A549 (cell line): ENCODE measurements around the gene TMEM116. TPM values are rescaled to one million over a fixed set of nuclear protein-coding genes. Genes with fewer than 3 reads are reported as not detected.
A peak's percentile ranks its signal among the peaks of the same experiment; 100 is the strongest.

Experiments
- BHLHE40 ChIP-seq: IDR thresholded peaks from 2 replicates; pipeline ENCODE4 v1.6.1; 2012; ENCODE audit warnings: low read depth, low read length, inconsistent platforms
- CBX8 ChIP-seq: fragments of 200-600 bp; sonication (generic); IDR thresholded peaks from 2 replicates; pipeline ENCODE4 v1.6.1; 2016
- EP300 ChIP-seq, 2 experiments: fragments of >200 bp; sonication (Bioruptor Twin); formaldehyde crosslinking; IDR thresholded peaks; 2 replicates in 1 of 2; 3 replicates in 1 of 2; pipeline ENCODE4 v1.6.1; 2016 to 2017
- FOSB ChIP-seq: fragments of 250-450 bp; sonication (Bioruptor Pico); IDR thresholded peaks from 2 replicates; pipeline ENCODE4 v1.5.0; 2020; ENCODE audit warnings: mild to moderate bottlenecking, moderate library complexity
- FOXS1 ChIP-seq: fragments of 250-450 bp; sonication (Bioruptor Pico); IDR thresholded peaks from 2 replicates; pipeline ENCODE4 v1.5.0; 2020; ENCODE audit warnings: mild to moderate bottlenecking, moderate library complexity
- GATA3 ChIP-seq: IDR thresholded peaks from 2 replicates; pipeline ENCODE4 v1.6.1; 2012; ENCODE audit warnings: borderline replicate concordance
- HDAC2 ChIP-seq: fragments of 200-600 bp; sonication (generic); IDR thresholded peaks from 2 replicates; pipeline ENCODE4 v1.6.1; 2016
- HOXA7 ChIP-seq: fragments of 250-450 bp; sonication (Bioruptor Pico); IDR thresholded peaks from 2 replicates; pipeline ENCODE4 v1.5.0; 2020; ENCODE audit warnings: mild to moderate bottlenecking, moderate library complexity
- HOXB13 ChIP-seq: fragments of 250-450 bp; sonication (Bioruptor Pico); IDR thresholded peaks from 2 replicates; pipeline ENCODE4 v1.5.0; 2020; ENCODE audit warnings: low read depth, mild to moderate bottlenecking, moderate library complexity
- HOXB5 ChIP-seq: fragments of 250-450 bp; sonication (Bioruptor Pico); IDR thresholded peaks from 2 replicates; pipeline ENCODE4 v1.5.0; 2020; ENCODE audit warnings: mild to moderate bottlenecking, moderate library complexity
- KDM1A ChIP-seq: fragments of 200-600 bp; sonication (generic); IDR thresholded peaks from 2 replicates; pipeline ENCODE4 v1.6.1; 2016; ENCODE audit warnings: low read depth, mild to moderate bottlenecking
- KDM5A ChIP-seq: fragments of 200-600 bp; sonication (generic); IDR thresholded peaks from 2 replicates; pipeline ENCODE4 v1.6.1; 2016; ENCODE audit warnings: antibody characterized with exemption, mild to moderate bottlenecking
- MYC ChIP-seq: IDR thresholded peaks from 2 replicates; pipeline ENCODE4 v1.6.1; 2012; ENCODE audit warnings: mild to moderate bottlenecking, inconsistent platforms, low read length, improper control_type of control experiment, borderline replicate concordance
- PHF8 ChIP-seq: fragments of 200-600 bp; sonication (generic); IDR thresholded peaks from 2 replicates; pipeline ENCODE4 v1.6.1; 2016; ENCODE audit warnings: low read depth, mild to moderate bottlenecking, antibody characterized with exemption, moderate library complexity, borderline replicate concordance
- POLR2A ChIP-seq: IDR thresholded peaks from 2 replicates; pipeline ENCODE4 v1.6.1; 2012; ENCODE audit warnings: mild to moderate bottlenecking, low read length
- RARB ChIP-seq: fragments of 250-450 bp; sonication (Bioruptor Pico); IDR thresholded peaks from 2 replicates; pipeline ENCODE4 v1.8.0; 2021; ENCODE audit warnings: mild to moderate bottlenecking, moderate library complexity
- RNF2 ChIP-seq: fragments of 200-600 bp; sonication (generic); IDR thresholded peaks from 2 replicates; pipeline ENCODE4 v1.6.1; 2016; ENCODE audit warnings: low read depth, mild to moderate bottlenecking, antibody characterized with exemption, moderate library complexity, borderline replicate concordance
- TFCP2L1 ChIP-seq: fragments of 250-450 bp; sonication (Bioruptor Pico); IDR thresholded peaks from 2 replicates; pipeline ENCODE4 v1.5.0; 2021; ENCODE audit warnings: mild to moderate bottlenecking
- ZNF302 ChIP-seq: fragments of 250-450 bp; sonication (Bioruptor Pico); IDR thresholded peaks from 2 replicates; pipeline ENCODE4 v1.9.0; 2021; ENCODE audit warnings: inconsistent platforms, mild to moderate bottlenecking, moderate library complexity
- ZSCAN20 ChIP-seq: fragments of 250-450 bp; sonication (Bioruptor Pico); IDR thresholded peaks from 2 replicates; pipeline ENCODE4 v1.8.0; 2022; ENCODE audit warnings: mild to moderate bottlenecking, moderate library complexity
- polyA plus RNA-seq, 4 experiments: library from polyadenylated mRNA; depleted of rRNA in 3 of 4; stranded (reverse); fragments of >200 nt; fragmentation: RNase III in 1 of 4; extraction: RNeasy Plus Mini Kit Qiagen cat#74134 plus additional on column Dnase treatment in 1 of 4; gene quantifications; 2 replicates in 3 of 4; 3 replicates in 1 of 4; pipeline ENCODE4 v1.2.3, GENCODE V29; 2011 to 2017
- TF ChIP-seq, protein P1 (sequence below): fragments of 200-600 bp; sonication (generic); IDR thresholded peaks from 2 replicates; pipeline ENCODE4 v1.6.1; 2016; ENCODE audit warnings: antibody characterized with exemption, mild to moderate bottlenecking, moderate library complexity
- TF ChIP-seq, protein P2 (sequence below): IDR thresholded peaks from 2 replicates; pipeline ENCODE4 v1.6.1; 2012; ENCODE audit warnings: low read depth, borderline replicate concordance
- TF ChIP-seq, protein P3 (sequence below): fragments of 450-650 bp; IDR thresholded peaks from 2 replicates; pipeline ENCODE4 v1.6.1; 2014; ENCODE audit warnings: antibody characterized with exemption
- TF ChIP-seq, protein P4 (sequence below): fragments of 250-450 bp; sonication (Bioruptor Pico); IDR thresholded peaks from 2 replicates; pipeline ENCODE4 v1.5.0; 2021; ENCODE audit warnings: mild to moderate bottlenecking, moderate library complexity, borderline replicate concordance
- TF ChIP-seq, protein P5 (sequence below): fragments of >200 bp; sonication (Bioruptor Twin); formaldehyde crosslinking; IDR thresholded peaks from 2 replicates; pipeline ENCODE4 v1.6.1; 2016

Gene TMEM116
- polyA plus RNA-seq, 2 of the 4 experiments (the other 2 are of a cell fraction): 11.0 to 22.4 TPM

DNA sequence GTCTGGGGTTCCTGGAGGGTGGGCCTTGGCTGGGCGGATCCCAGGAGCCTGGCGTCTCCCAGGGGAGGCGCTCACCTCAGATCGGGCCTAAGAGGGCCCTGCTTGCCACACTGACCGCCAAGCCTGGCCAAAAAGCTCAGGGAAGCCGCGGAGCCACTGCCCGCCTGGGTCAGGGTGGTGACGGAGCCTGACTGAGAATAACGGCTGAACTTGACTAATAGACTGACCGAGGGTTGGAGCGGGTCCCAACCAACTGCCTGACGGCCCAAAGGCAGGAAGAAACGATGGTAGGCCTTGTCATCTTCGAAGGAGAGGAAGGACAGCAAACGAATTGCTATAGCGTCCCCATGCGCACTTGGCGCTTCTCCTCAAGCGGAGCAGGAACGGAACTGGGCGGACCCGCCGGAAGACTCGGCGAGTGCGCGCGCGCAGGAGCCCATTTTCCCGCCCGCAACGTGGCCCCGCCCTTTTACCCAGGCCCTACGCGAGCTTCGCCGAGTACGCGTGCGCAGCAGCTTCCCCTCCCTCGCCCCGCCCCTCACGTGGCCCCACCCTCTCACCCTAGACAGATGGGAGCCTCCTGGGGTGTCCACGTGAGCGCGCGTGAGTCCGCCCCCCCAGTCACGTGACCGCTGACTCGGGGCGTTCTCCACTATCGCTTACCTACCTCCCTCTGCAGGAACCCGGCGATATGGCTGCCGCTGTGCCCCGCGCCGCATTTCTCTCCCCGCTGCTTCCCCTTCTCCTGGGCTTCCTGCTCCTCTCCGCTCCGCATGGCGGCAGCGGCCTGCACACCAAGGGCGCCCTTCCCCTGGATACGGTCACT is at the start of gene TMEM116, which contains the start of gene ERP29 (continued):
- TF ChIP-seq, protein P1, sequence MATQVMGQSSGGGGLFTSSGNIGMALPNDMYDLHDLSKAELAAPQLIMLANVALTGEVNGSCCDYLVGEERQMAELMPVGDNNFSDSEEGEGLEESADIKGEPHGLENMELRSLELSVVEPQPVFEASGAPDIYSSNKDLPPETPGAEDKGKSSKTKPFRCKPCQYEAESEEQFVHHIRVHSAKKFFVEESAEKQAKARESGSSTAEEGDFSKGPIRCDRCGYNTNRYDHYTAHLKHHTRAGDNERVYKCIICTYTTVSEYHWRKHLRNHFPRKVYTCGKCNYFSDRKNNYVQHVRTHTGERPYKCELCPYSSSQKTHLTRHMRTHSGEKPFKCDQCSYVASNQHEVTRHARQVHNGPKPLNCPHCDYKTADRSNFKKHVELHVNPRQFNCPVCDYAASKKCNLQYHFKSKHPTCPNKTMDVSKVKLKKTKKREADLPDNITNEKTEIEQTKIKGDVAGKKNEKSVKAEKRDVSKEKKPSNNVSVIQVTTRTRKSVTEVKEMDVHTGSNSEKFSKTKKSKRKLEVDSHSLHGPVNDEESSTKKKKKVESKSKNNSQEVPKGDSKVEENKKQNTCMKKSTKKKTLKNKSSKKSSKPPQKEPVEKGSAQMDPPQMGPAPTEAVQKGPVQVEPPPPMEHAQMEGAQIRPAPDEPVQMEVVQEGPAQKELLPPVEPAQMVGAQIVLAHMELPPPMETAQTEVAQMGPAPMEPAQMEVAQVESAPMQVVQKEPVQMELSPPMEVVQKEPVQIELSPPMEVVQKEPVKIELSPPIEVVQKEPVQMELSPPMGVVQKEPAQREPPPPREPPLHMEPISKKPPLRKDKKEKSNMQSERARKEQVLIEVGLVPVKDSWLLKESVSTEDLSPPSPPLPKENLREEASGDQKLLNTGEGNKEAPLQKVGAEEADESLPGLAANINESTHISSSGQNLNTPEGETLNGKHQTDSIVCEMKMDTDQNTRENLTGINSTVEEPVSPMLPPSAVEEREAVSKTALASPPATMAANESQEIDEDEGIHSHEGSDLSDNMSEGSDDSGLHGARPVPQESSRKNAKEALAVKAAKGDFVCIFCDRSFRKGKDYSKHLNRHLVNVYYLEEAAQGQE: no peak
- TF ChIP-seq BHLHE40 (peak; percentile 94), EP300 (IDR thresholded peaks at IDR 0.05) (no peak), RARB (CRISPR knock-in tag) (no peak), HOXA7 (CRISPR knock-in tag) (no peak), MYC (no peak; the same call in none of the 2 replicates), TFCP2L1 (CRISPR knock-in tag) (no peak; the same call in 1 of the 2 replicates), KDM1A (no peak), PHF8 (peak; percentile 87; the same call in 1 of the 2 replicates), HOXB5 (CRISPR knock-in tag) (peak; percentile 80; the same call in 1 of the 2 replicates), KDM5A (peak; percentile 77), ZNF302 (CRISPR knock-in tag) (no peak), GATA3 (no peak), POLR2A (peak; percentile 97), HOXB13 (CRISPR knock-in tag) (no peak), FOSB (CRISPR knock-in tag) (no peak), RNF2 (no peak), FOXS1 (CRISPR knock-in tag) (peak; percentile 76), CBX8 (no peak), HDAC2 (no peak), ZSCAN20 (CRISPR knock-in tag) (no peak)
- TF ChIP-seq, protein P2, sequence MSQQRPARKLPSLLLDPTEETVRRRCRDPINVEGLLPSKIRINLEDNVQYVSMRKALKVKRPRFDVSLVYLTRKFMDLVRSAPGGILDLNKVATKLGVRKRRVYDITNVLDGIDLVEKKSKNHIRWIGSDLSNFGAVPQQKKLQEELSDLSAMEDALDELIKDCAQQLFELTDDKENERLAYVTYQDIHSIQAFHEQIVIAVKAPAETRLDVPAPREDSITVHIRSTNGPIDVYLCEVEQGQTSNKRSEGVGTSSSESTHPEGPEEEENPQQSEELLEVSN: peak; percentile 97
- TF ChIP-seq, protein P3, sequence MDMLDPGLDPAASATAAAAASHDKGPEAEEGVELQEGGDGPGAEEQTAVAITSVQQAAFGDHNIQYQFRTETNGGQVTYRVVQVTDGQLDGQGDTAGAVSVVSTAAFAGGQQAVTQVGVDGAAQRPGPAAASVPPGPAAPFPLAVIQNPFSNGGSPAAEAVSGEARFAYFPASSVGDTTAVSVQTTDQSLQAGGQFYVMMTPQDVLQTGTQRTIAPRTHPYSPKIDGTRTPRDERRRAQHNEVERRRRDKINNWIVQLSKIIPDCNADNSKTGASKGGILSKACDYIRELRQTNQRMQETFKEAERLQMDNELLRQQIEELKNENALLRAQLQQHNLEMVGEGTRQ: peak; percentile 100
- TF ChIP-seq, protein P4, sequence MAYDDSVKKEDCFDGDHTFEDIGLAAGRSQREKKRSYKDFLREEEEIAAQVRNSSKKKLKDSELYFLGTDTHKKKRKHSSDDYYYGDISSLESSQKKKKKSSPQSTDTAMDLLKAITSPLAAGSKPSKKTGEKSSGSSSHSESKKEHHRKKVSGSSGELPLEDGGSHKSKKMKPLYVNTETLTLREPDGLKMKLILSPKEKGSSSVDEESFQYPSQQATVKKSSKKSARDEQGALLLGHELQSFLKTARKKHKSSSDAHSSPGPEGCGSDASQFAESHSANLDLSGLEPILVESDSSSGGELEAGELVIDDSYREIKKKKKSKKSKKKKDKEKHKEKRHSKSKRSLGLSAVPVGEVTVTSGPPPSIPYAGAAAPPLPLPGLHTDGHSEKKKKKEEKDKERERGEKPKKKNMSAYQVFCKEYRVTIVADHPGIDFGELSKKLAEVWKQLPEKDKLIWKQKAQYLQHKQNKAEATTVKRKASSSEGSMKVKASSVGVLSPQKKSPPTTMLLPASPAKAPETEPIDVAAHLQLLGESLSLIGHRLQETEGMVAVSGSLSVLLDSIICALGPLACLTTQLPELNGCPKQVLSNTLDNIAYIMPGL (CRISPR knock-in tag): 0 out of 2 replicates have a peak, but pooled peaks have one; percentile 57
- TF ChIP-seq, protein P5, sequence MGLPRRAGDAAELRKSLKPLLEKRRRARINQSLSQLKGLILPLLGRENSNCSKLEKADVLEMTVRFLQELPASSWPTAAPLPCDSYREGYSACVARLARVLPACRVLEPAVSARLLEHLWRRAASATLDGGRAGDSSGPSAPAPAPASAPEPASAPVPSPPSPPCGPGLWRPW: no peak
